ENCODE measurements around the gene GRWD1.

DNA sequence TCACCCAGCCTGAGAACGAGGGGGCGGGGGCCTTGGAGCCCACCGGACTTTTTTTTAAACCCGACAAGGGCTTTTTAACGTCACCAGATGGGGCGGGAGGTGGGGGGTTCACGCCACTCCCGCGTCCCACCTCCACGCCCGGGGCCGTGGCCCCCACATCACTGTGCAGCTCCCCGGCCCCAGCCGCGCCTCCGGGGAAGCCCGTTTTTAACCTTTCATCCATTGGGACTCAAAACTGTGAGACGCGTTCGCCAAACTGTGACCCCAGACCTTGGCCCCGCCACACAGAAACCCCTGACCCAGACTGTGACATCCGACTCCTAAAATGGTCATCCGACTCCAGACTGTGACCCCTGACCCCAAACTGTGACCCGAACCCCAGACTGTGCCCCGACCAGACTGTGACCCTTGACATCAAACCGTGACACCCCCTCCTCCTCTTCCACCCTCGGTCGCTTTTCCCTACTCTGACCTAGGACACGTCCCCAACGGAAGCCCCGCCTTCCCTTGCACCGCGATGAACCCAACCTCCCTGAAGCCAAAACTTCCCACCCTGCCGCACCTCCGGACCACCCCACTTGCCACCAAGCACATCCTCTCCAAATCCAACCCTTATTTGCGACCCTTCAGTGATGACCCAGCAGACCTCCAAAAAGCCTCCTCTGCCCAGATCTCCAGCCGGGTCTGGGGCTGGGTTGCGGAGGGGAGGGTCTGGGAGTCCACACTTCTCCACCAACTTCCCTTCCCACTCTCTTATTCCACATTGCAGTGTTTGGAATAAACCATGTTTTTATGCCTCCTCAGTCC is 1.5 kb upstream of the GRWD1 start:
- TF ChIP-seq, protein P1, sequence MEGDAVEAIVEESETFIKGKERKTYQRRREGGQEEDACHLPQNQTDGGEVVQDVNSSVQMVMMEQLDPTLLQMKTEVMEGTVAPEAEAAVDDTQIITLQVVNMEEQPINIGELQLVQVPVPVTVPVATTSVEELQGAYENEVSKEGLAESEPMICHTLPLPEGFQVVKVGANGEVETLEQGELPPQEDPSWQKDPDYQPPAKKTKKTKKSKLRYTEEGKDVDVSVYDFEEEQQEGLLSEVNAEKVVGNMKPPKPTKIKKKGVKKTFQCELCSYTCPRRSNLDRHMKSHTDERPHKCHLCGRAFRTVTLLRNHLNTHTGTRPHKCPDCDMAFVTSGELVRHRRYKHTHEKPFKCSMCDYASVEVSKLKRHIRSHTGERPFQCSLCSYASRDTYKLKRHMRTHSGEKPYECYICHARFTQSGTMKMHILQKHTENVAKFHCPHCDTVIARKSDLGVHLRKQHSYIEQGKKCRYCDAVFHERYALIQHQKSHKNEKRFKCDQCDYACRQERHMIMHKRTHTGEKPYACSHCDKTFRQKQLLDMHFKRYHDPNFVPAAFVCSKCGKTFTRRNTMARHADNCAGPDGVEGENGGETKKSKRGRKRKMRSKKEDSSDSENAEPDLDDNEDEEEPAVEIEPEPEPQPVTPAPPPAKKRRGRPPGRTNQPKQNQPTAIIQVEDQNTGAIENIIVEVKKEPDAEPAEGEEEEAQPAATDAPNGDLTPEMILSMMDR (IDR thresholded peaks at IDR 0.05; ENCODE audit: low read length), result no peak
- no peak for TF ChIP-seq EZH2 (IDR thresholded peaks at IDR 0.05; ENCODE audit: borderline replicate concordance, low read length)
